ENCODE data around the gene SELENOS.

Gene SELENOS

DNA sequence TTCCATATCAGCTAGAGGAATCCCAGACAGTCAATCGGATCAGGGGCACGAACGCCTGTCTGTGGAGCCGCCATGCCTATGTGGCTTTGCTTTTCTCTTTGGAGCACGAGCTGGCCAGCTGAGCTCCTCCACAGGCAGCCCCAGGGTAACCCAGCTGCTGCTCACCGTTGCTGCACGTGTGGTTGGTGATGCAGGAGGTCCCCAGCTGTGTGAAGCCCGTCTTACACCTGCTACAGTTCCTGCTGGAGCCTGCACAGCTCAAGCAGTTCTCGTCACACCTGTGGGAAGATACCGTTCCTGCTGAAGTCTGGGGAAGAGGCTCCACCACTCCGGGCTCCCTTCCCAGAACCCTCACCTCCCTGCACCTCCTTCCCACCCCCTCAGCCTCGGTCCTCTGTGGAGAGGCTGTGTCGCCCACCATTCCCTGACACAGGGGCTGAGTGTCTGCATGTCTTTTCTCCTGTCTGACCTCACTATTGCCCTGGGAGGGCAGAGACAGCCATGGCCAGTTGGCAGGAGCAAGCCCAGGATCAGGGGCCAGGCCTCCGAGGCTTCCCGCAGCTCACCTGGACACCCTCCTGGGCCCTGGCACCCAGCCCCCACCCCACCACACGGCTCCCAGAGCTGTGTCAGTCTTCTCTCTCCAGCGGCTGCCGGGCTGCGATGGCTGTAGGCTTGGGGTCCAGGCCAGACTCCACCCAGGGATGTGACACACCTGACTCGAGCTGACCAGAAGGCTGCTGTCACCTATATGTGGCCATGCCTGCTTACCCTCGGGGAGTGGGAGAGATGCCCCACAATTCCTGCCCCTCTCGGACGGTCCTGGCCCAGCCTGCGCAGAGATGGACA, 30.0 kb upstream of the SELENOS start:
- H3K4me3 ChIP-seq (ENCODE audit: low read depth, low read length, poor library complexity, severe bottlenecking) = no peak overlapping the region
- H3K27me3 ChIP-seq (ENCODE audit: insufficient read depth, low read length) = 0 out of 2 replicates have a peak, but pooled peaks cover 9% of the 10 kb centered on the region
- no peaks in the 10 kb centered on the region for H3K36me3 ChIP-seq (ENCODE audit: insufficient read depth, low read length)
- no peaks in the 10 kb centered on the region for H3K79me2 ChIP-seq (ENCODE audit: insufficient read depth, low read length)
- no peaks in the 10 kb centered on the region for H3K9me2 ChIP-seq (ENCODE audit: low read depth, low read length)
- H4K20me1 ChIP-seq (ENCODE audit: insufficient read depth, low read length) = no peaks in the 10 kb centered on the region
- no peaks in the 10 kb centered on the region for H3K4me1 ChIP-seq (ENCODE audit: insufficient read depth, low read length, severe bottlenecking)
- H2AFZ ChIP-seq (ENCODE audit: low read length) = no peak overlapping the region
- no peaks in the 10 kb centered on the region for H3K9me3 ChIP-seq (ENCODE audit: low read length)
- no peak overlapping the region for H3K4me2 ChIP-seq (ENCODE audit: low read length)
- TF ChIP-seq EZH2 (IDR thresholded peaks at IDR 0.05; ENCODE audit: borderline replicate concordance, low read length) = no peak
- H3K27ac ChIP-seq (ENCODE audit: low read depth, low read length, poor library complexity, severe bottlenecking) = no peak overlapping the region
- no peak overlapping the region for H3K9ac ChIP-seq (ENCODE audit: low read length)
- H3F3A ChIP-seq (ENCODE audit: insufficient read depth, low read length) = no peaks in the 10 kb centered on the region

DNA sequence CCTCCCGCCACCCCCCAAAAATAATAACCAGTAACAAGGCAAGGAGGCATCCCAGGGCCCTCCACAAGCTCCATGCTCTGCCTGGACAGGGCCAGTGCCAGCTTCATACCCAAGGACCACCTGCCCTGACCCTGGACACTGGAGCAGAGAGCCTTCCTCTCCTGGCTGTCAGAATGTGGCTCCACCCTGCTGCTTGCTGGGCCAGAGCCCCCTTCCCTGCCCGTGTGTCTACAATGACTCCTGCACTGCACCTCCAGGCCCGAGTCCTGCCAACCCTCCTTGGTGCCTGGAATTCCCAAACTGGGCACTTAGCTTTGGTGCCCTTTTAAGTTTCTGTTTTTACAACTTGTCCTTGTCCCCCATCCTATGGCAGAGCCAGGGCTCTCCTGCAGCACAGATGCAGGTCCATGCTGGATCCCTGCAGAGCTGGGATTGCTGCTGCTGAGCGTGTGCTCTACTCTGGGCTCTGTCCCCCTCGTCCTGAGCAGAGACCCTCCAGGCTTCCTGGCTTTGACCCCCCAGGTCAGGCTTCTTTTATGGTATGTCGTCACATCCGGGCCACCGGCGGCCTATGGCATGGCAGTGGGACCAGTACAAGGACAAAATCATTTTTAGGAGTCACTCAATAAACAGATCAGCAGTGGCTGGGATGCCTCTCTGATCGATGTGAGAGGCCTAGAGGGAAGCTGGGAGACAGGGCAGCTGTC, 29.2 kb upstream of the SELENOS start:
- Histone ChIP-seq H3K79me2 (ENCODE audit: insufficient read depth, low read length) (no peaks in the 10 kb centered on the region), H3F3A (ENCODE audit: insufficient read depth, low read length) (no peaks in the 10 kb centered on the region), H3K9me2 (ENCODE audit: low read depth, low read length) (no peaks in the 10 kb centered on the region), H2AFZ (ENCODE audit: low read length) (no peak overlapping the region), H4K20me1 (ENCODE audit: insufficient read depth, low read length) (no peaks in the 10 kb centered on the region), H3K9ac (ENCODE audit: low read length) (no peak overlapping the region), H3K4me2 (ENCODE audit: low read length) (no peak overlapping the region), H3K4me3 (ENCODE audit: low read depth, low read length, poor library complexity, severe bottlenecking) (no peak overlapping the region), H3K27ac (ENCODE audit: low read depth, low read length, poor library complexity, severe bottlenecking) (no peak overlapping the region), H3K36me3 (ENCODE audit: insufficient read depth, low read length) (no peaks in the 10 kb centered on the region), H3K27me3 (ENCODE audit: insufficient read depth, low read length) (0 out of 2 replicates have a peak, but pooled peaks cover 9% of the 10 kb centered on the region), H3K4me1 (ENCODE audit: insufficient read depth, low read length, severe bottlenecking) (no peaks in the 10 kb centered on the region), H3K9me3 (ENCODE audit: low read length) (no peaks in the 10 kb centered on the region)
- no peak for TF ChIP-seq EZH2 (IDR thresholded peaks at IDR 0.05; ENCODE audit: borderline replicate concordance, low read length)

DNA sequence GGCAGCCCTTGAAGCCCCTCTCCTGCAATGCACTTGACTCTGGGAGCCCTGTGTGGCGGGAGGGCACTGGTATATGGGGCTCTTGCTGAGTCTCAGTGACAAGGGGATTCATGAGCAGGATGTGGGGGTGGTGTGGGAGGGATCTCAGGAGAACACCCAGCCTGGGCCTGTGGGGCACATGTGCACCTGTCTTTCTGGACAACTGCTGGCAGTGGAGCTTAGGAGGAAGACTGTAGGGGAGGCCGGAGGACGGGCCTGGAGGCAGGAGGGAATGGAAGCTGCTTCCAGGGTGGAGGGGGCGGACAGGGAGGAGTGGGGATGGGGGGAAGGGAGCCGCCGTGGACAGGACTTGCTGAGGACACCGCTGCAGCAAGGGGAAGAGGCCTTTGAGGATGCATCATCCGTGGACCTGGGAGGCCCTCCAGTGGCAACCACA, 28.6 kb upstream of the SELENOS start:
- Histone ChIP-seq H3K4me2 (ENCODE audit: low read length) (no peak overlapping the region), H3K27ac (ENCODE audit: low read depth, low read length, poor library complexity, severe bottlenecking) (no peak overlapping the region), H3K9ac (ENCODE audit: low read length) (no peak overlapping the region), H4K20me1 (ENCODE audit: insufficient read depth, low read length) (no peaks in the 10 kb centered on the region), H3K79me2 (ENCODE audit: insufficient read depth, low read length) (no peaks in the 10 kb centered on the region), H3K27me3 (ENCODE audit: insufficient read depth, low read length) (0 out of 2 replicates have a peak, but pooled peaks cover 9% of the 10 kb centered on the region), H3K9me2 (ENCODE audit: low read depth, low read length) (no peaks in the 10 kb centered on the region), H3F3A (ENCODE audit: insufficient read depth, low read length) (no peaks in the 10 kb centered on the region), H3K4me3 (ENCODE audit: low read depth, low read length, poor library complexity, severe bottlenecking) (no peak overlapping the region), H3K9me3 (ENCODE audit: low read length) (no peaks in the 10 kb centered on the region), H3K36me3 (ENCODE audit: insufficient read depth, low read length) (no peaks in the 10 kb centered on the region), H2AFZ (ENCODE audit: low read length) (no peak overlapping the region), H3K4me1 (ENCODE audit: insufficient read depth, low read length, severe bottlenecking) (no peaks in the 10 kb centered on the region)
- TF ChIP-seq CTCF (IDR thresholded peaks at IDR 0.05; ENCODE audit: low read length) (no peak), EZH2 (IDR thresholded peaks at IDR 0.05; ENCODE audit: borderline replicate concordance, low read length) (no peak)

GRCh38 chr15:101303408-101303807, 26.1 kb upstream of the SELENOS start:
- TF ChIP-seq EZH2 (IDR thresholded peaks at IDR 0.05; ENCODE audit: borderline replicate concordance, low read length) (no peak), CTCF (IDR thresholded peaks at IDR 0.05; ENCODE audit: low read length) (no peak)
- Histone ChIP-seq H3K27ac (ENCODE audit: low read depth, low read length, poor library complexity, severe bottlenecking) (no peak overlapping the region), H4K20me1 (ENCODE audit: insufficient read depth, low read length) (no peaks in the 10 kb centered on the region), H3K4me3 (ENCODE audit: low read depth, low read length, poor library complexity, severe bottlenecking) (no peak overlapping the region), H3K9ac (ENCODE audit: low read length) (no peak overlapping the region), H3K36me3 (ENCODE audit: insufficient read depth, low read length) (no peaks in the 10 kb centered on the region), H3K4me2 (ENCODE audit: low read length) (no peak overlapping the region), H3K4me1 (ENCODE audit: insufficient read depth, low read length, severe bottlenecking) (no peaks in the 10 kb centered on the region), H3K9me3 (ENCODE audit: low read length) (no peaks in the 10 kb centered on the region), H3K27me3 (ENCODE audit: insufficient read depth, low read length) (0 out of 2 replicates have a peak, but pooled peaks cover 9% of the 10 kb centered on the region), H3K79me2 (ENCODE audit: insufficient read depth, low read length) (no peaks in the 10 kb centered on the region), H2AFZ (ENCODE audit: low read length) (no peak overlapping the region), H3F3A (ENCODE audit: insufficient read depth, low read length) (no peaks in the 10 kb centered on the region), H3K9me2 (ENCODE audit: low read depth, low read length) (no peaks in the 10 kb centered on the region)
